DND-41 (cell line): ENCODE measurements around the gene RAD51B.

Experiments used
- CTCF ChIP-seq: IDR thresholded peaks from 2 replicates; pipeline ENCODE4 v1.5.1; 2012; ENCODE audit warnings: borderline replicate concordance, low read length, moderate library complexity, mild to moderate bottlenecking; ENCODE audit not compliant: poor library complexity, severe bottlenecking; ENCODE audit errors: extremely low read depth
- EZH2 ChIP-seq: IDR thresholded peaks from 3 replicates; pipeline ENCODE4 v1.6.1; 2012; ENCODE audit warnings: borderline replicate concordance, low read depth, mild to moderate bottlenecking, moderate library complexity, low read length, inconsistent platforms; ENCODE audit not compliant: severe bottlenecking

GRCh38 chr14:68573722-68574121 lies 754.1 kb downstream of the RAD51B start:
- TF ChIP-seq CTCF = no peak
- no peak for TF ChIP-seq EZH2
